NCI-H69 (cell line): ENCODE data around the gene PADI2.

ENCODE experiments used
- DNase-seq: peaks from one replicate; lab custom pipeline; 2025; lab: John Stamatoyannopoulos, UW

PADI2 gene

DNA sequence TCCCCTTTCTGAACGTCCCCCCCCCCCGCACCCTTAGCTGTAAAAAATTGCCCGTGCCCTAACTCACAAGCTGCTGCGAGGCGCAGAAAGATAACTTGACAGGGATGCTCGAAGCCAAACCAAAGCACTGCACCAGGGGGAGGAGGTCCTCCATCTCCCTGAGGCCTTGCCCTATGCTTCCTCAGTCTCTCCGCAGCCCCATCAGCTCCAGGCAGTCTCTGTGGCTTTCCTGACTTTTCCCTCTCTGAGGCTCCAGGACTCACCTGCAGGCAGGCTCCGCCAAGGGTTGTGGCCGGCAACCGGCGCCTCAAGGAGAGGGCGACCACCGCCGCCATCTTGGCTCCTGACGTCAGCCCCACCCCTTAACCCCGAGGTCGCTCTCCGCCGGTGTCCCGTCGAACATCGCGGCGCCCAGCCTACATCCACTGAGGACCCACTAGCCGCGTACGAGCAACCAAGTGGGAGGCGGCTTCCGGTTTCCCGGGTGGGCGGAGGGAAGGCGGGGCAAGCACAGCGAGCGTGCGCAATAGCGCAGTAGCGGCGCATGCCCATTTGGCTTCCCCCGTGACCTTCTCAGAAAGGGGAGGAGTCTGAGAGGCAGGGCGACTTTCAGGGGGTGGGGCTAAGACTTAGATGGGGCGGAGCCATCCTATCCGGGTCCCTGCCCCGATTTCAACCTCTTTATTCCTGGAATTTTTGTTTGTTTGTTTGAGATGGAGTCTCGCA lies 65.4 kb downstream of the PADI2 start, which contains the start of gene SDHB:
TSS of gene SDHB (minus strand) at position 348 of the 726 bp plus-strand sequence. CDS start at position 335, 13 bp downstream.
- DNase-seq, result peak; percentile 97

DNA sequence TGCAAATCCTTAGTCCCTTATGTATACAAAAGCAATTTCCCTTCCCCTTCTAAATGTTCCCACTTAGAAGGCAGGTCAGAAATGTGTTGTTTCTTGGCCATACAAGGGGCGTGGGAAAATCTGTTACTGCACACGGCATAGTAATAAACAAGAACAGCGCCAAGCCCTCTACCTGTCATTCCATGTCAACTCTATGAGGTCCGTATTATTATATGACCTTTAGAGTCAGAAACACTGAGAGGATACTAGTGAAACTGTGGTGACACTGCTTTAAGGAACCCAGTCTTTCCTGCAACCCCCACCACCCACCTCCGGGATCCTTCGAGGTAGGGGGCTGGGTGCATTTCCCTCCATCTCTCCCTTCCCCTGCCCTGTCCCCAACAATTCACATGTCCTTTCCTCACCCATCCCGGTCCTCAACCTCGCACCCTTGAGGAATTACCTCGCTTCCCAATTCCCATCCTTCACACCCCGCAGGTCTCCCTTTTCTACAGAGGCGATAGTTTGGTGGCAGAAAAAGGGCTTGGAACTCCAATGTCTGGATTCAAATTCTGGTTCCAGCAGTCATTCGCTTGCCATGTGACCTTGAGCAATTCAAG lies 66.1 kb downstream of the PADI2 start:
- peak; percentile 16 for DNase-seq

DNA sequence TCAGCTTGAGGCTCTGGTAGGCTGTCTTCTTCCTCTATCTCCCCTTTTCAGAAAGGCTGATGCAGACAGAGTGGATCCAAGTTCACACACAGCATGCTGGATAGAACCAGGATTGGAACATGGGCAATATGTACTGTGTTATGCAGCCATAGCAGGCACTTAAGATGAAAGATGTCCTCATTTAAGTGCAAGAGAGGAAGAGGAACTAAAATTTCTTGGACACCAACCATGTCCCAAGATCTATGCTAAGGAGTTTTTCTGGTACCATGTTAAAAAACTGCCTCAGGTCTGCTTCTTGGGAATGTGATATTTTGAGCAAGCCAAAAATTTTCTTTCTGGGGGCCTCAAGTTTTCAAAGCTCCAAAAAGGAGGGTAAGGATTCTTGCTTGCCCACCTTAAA lies 66.6 kb downstream of the PADI2 start:
- DNase-seq, result no peak

DNA sequence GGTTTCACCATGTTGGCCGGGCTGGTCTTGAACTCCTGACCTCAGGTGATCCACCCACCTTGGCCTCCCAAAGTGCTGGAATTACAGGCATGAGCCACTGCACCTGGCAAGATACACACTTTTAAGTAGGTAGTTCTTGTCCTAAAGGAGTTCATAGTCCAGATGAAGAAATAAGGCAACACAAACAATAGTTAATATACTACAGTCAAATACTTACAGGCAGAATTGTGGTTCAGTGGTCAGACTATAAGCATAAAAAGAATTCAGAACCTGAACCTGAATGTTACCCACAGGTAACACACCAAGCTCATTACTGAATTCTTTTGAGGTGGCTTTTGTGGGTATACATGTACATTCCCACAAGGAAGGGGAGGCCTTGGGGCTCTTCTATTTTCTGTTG lies 67.2 kb downstream of the PADI2 start:
- DNase-seq, result no peak

DNA sequence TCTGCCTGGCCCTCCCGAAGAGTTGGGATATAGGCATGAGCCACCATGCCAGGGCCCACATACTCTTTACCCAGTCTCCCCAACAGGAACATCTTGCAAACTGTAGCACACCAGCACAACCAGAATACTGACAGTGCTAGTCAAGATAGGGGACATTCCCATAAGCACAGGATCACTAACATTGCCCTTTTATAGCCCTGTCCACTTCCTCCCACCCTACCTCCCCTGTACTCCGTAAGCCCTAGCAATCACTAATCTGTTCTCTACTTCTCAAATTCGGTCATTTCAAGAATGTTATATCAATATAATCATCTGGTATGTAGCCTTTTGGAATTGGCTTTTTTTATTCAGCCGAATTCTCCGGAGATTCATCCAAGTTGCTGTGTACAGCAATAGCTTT lies 71.3 kb downstream of the PADI2 start:
- DNase-seq, result no peak

DNA sequence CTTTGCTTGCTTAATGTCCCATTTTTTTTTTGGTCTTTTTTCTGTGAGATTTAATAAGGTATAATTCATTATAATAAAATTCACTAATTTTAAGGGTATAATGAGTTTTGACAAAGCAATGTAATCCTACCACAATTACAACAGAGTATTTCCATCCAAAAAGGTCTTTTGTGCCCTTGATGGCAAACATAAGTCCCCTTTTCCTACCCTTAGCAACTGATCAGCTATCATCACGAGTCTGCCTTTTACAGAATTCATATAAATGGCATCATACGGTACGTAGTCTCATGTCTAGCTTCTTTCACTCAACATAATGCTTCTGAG lies 73.0 kb downstream of the PADI2 start:
- DNase-seq, result no peak

DNA sequence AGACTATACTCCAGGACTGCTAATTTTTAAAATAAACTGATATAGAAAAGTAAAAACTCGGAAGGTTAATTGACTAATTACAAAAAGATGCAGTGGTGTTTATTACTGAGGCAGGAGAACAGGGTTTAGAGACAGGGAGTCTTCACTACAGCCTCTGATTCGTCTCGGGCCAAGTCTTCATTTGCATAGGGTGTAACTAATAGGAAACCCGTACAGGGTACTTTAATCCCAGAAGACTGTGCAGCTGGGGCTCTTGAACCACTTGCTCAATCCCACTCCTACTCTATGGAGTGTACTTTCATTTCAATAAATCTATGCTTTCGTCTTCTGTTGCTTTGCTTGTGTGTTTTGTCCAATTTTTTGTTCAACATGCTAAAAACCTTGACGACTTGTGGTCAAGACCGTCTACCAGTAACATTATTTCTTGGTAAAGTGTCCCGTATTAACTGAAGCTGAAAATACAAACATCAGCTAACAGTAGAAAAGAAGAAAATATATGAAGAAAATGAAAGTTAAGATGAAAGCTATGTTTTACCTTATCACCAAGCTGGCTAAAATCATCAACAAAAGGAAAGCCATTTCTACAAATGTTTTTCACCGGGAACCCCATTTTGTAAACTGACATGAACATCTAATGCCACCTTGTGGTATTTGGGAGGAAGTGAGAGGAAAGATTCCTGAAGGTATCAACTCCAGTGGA lies 73.5 kb downstream of the PADI2 start:
- DNase-seq, result peak; percentile 53

DNA sequence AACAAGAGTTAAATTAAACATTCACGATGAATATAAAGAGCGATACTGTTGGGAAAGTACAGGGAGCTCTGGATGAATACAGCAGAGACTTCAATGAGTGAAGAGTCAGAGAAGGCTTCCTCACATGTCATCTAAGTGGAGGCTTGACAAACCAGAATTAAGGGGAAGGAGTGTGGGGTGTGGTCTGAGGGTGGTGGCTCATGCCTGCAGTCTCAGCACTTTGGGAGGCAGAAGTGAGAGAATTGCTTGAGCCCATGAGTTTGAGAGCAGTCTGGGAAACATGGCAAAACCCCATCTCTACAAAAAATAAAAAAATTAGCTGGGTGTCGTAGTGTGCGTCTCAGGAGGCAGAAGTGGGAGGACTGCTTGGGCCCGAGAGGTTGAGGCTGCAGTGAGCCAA lies 74.1 kb downstream of the PADI2 start:
- DNase-seq, result no peak

DNA sequence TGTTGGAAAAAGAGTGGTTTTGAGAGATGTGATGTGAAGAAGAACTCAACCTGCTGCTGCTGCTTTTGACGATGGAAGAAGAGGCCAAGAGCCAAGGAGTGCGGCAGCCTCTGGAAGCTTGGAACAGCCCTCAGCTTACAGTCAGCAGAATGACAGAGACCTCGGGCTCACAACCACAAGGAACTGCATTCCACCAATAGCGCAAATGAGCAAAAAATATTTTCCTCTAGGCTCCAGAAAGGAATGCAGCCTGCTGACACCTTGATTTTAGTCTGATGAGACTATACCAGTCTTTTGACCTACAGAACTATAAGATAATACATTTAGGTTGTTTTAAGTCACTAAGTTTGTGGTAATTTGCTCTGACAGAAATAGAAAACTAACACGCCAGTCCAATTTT lies 75.6 kb downstream of the PADI2 start:
- no peak for DNase-seq

DNA sequence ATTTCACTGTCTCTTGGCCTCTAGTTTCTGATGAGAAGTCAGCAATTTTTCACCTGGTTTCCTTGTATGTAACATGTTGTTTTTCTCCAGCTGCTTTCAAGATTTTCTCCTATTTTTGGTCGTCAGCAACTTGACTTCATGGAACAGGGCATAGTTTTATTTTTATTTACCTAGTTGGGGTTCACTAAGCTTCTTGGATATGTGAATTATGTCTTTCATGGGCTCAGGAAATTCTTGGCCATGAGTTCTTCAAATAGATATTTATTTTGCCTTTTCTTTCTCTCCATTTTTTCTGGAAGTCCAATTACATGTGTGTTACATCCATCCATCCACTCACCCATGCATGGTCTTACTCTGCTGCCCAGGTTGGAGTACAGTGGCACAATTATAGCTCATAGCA lies 79.1 kb downstream of the PADI2 start:
- DNase-seq, result no peak

DNA sequence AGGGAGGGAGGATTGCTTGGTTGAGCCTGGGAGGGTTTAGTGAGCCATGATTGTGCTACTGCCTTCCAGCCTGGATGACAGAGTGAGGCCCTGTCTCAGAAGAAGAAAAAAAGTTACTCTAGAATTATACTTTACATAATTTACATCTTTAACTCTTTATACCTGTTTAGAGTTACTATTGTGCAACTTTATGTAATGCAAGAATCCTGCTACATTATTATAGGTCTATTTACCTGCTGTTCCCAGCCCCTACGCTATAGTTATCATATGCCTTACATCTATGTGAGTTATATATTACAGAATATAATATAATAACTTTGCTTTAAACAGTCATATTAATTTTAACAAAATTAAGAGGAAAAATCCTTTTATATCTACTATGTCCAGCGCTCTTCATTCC lies 79.7 kb downstream of the PADI2 start:
- DNase-seq, result no peak

DNA sequence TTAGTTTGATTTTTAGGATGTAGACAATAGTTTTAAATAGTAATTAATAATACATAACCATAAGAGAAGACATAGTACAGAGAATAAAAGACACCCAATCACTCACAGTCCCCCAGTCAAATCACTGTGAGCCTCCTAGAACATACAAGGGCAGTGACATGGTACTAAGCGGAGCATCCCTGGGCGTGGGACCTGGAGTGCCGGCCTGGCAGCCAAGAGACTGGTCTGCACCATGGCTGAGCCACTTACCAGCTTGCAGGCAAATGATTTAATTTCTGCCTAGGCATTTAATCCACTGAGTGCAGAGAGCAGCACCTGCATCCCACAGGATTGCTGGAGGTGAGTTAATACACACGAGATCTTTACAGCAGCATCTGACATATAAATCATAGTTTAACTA lies 85.8 kb downstream of the PADI2 start:
- DNase-seq, result no peak

DNA sequence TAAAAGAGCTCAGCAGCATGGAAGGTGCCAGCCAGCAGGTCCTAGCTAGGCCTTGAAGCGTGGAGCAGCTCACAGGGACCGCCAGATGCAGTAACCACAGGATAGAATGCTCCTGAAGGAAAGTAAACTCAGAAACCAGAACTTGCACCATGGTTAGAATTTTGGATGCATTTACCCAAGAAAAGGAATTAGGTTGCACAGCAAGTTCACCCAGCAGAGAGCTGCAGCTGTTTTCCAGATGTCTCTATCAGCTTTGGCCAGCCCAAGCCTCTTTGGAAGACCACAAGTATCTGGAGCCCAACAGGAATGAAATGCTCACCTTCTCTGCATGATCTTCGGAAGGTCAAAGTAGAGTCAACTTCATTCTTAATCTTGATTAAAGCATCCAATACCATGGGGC lies 86.5 kb downstream of the PADI2 start:
- DNase-seq, result no peak

DNA sequence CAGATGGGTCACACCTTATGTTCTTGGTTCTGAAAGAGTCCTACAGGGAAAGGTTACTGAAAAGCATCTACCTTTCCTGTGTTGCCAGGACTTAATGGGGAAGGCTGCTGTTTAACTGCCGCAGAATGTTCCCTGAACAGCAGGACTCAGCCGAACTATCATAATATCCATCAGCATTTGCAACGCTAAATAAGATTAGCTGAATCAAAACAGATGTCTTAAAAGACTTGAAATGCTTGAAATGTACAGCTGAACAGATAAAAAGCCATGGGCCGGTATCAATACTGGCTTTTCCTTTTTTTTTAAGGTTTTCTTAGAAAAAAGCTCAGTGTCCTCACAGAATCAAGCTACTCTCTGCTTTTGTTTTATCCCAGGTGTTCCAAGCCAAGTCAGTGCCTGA lies 87.8 kb downstream of the PADI2 start:
- DNase-seq, result no peak

DNA sequence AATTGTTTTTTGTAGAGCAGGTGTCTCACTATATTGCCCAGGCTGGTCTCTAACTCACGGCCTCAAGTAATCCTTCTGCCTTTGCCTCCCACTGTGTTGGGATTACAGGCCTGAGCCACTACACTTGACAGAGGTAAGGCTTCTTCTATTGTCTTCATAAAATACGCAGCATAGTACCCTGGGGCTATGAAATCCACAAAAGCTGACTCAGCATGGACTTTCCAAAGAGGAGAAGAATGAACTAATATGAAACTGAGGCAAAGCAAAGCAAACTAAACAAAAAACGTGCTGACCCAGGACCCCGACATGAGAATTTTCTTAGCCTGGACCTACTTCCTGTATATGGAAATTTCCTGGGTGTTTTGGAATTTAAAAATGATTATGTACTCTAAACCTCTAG lies 89.0 kb downstream of the PADI2 start:
- peak; percentile 6 for DNase-seq

DNA sequence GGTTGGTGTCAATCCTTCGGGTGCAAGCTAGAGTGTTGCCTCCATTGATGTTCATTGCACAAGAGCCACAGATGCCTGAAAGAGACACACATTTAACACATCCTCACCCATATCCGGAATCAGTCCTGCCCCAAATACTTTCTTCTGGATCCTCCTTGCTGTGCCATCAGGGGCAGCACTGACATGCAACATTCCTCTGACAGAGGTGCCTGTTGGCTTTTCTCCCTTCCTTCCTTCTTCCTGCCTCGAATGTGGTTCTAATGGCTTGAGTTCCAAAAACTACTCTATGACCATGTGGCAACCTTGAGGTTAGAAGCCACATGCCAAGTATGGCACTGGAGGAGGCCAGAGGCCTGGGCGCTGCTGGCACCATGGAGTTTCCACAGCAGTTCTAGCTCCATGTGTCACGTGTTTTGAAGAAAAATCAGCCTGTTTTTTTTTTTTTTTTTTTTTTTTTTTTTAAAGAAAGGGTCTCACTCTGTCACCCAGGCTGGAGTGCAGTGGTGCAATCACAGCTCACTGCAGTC lies 90.5 kb downstream of the PADI2 start:
- no peak for DNase-seq

DNA sequence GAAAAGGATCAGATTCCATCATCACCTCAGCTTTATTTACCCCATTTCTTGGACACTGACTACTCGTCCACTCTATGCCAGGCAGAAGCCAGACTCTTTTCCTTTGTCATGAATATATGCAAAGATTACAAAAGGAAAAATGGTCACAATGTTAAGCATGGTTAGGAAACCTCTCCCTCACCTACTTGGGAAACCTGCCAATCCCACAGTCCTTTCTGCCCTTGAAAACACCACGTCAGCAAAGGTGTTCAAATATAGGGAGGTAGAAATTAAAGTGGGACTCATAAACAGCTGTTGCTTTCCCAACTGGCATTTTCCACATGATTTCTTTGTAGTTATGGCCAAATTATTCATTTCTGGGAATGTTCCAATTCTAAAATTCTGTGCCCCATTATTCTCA lies 91.4 kb downstream of the PADI2 start:
- no peak for DNase-seq

DNA sequence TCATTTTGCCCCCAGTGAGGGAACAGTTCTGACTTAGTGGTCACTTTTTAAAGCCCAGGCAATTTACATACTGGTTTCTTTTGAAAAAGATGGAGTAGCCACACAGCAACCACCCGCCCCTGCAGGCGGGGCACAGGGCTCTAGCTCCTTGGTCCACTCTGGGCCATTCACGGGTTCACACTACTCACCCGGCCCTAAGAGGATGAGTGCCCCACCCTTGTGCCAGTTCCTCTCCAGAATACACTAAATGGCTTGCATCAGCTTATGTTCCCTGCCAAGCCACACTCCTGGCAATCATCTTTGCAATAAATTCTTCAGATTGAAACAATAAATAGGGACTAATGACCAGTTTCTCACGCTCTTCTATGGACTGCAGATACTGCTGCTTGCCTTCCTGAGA lies 91.8 kb downstream of the PADI2 start:
- no peak for DNase-seq

DNA sequence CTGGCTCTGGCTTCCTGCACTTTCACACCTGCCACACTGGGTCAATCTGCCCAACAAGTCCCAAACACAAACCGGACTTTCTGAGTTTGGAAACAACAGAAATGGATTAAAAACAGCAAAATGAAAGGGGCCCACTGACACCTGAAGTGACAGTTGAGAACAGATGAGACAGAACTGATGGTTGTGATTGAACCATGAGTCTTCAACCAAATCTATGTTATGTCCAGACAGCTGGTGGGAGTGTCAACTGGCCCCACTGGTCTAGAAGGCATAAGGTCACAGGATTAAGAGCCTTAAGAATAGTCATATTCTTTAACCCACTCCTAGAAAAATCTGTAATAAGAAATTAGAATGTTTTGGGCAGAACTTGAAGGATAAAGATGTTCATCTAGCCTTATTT lies 94.5 kb downstream of the PADI2 start:
- no peak for DNase-seq

DNA sequence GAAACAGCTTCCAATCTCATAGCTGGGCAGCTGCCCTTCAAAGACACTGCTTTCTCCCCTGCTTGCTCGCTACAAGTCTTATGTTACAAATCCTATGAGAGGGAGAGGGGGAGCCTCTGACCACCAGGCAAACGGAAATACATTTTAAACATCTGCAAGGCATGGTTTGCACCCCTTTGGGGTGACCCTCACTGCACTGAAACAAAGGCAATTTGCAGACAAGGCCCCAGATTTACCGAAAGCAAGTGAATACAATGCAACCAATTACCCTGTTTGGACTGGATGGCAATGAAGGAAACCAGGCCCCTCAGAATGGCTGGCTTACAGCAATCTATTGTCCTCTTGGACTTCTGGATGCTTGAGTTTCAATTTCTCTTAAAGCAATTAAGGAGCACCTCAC lies 95.7 kb downstream of the PADI2 start:
- DNase-seq, result no peak

DNA sequence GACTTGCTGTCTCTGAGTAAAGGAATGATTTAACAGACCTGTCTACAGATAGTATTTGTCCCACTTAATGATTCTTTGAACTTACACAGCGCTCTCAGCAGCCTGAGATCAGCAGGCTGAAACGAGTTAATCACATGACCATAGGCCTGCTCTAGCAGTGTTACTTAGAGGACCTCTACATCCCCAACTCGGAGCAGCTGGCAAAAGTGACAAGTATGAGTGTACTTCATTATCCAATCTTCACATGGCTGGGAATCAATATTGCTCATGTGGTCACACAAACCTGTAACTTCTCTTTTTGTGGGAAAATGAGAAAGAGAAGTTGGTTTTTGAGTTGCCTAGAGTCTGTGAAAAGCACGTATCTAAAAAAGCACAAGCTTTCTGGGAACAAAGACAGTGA lies 96.1 kb downstream of the PADI2 start:
- DNase-seq, result no peak

DNA sequence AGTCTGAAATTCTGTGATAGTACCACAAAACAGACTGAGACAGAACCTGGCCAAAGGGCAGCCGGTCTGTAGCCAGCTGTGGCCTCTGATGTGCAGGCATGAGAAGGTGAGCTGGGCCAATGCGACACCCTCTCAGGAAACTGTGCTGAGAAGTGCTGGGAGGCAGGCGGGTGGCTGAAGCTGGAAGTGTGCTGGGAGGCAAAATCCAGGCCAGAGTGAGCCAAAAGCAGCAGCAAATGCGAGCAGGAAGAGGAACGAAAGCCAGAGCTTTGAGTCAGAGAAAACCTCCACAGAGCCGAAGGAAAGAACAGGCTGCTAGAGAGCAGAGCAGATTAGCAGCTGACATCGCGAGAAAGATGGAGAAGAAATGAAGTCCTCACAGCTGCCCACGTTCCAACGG lies 97.4 kb downstream of the PADI2 start:
- no peak for DNase-seq

DNA sequence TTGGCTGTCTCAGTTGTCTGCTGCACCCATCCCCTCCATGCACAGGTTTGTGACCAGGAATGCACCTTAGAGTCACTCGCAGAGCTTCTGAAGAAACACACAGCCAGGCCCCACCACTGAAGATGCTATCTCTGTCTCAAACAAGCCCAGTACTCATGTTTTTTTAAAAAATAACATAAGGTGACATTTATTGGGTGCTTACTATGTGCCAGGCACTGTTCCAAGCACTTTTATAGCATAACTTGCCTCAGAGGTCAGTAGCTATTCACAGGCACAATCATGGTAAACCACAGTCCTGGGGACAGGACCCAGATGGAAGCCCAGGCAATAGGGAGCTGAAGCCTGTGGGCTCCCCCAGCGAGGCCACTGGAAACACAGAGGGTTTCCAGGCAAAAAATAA lies 98.7 kb downstream of the PADI2 start:
- DNase-seq, result no peak
